Measurements from ENCODE around the gene POM121L2.

DNA sequence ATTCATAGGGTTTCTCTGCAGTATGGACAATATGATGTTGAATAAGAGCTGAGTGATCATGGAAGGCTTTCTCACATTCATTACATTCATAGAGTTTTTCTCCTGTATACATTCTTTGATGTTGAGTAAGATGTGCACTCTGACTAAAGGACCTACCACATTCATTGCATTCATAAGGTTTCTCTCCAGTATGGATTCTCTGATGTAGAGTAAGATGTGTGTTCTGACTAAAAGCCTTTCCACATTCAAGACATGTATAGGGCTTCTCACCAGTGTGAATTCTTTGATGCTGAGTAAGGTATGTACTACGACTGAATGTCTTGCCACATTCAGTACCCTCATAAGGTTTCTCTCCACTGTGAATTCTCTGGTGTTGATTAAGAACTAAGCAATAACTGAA lies 47.2 kb upstream of the POM121L2 start:
- TF ChIP-seq EZH2phosphoT487 (IDR thresholded peaks at IDR 0.05; ENCODE audit: borderline replicate concordance): no peak
- TF ChIP-seq ZFX (IDR thresholded peaks at IDR 0.05): no peak
- TF ChIP-seq POLR2AphosphoS5 (IDR thresholded peaks at IDR 0.05; ENCODE audit: low read depth, low read length): no peak
- TF ChIP-seq, protein P1, sequence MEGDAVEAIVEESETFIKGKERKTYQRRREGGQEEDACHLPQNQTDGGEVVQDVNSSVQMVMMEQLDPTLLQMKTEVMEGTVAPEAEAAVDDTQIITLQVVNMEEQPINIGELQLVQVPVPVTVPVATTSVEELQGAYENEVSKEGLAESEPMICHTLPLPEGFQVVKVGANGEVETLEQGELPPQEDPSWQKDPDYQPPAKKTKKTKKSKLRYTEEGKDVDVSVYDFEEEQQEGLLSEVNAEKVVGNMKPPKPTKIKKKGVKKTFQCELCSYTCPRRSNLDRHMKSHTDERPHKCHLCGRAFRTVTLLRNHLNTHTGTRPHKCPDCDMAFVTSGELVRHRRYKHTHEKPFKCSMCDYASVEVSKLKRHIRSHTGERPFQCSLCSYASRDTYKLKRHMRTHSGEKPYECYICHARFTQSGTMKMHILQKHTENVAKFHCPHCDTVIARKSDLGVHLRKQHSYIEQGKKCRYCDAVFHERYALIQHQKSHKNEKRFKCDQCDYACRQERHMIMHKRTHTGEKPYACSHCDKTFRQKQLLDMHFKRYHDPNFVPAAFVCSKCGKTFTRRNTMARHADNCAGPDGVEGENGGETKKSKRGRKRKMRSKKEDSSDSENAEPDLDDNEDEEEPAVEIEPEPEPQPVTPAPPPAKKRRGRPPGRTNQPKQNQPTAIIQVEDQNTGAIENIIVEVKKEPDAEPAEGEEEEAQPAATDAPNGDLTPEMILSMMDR (IDR thresholded peaks at IDR 0.05 in 2 of 3, conservative IDR thresholded peaks at IDR 0.05 in 1 of 3; ENCODE audit: borderline replicate concordance in 1 of 3, insufficient read depth in 1 of 3, low read depth in 2 of 3, low read length in 2 of 3): no peak
- no peak for TF ChIP-seq EZH2 (IDR thresholded peaks at IDR 0.05)
- TF ChIP-seq, protein P2, sequence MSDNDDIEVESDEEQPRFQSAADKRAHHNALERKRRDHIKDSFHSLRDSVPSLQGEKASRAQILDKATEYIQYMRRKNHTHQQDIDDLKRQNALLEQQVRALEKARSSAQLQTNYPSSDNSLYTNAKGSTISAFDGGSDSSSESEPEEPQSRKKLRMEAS (IDR thresholded peaks at IDR 0.05): no peak
- TF ChIP-seq POLR2A (IDR thresholded peaks at IDR 0.05; ENCODE audit: borderline replicate concordance, extremely low read depth, insufficient read depth, insufficient read length): no peak
- no peak for TF ChIP-seq FOSL1 (IDR thresholded peaks at IDR 0.05; ENCODE audit: low read depth)
- TF ChIP-seq, protein P3, sequence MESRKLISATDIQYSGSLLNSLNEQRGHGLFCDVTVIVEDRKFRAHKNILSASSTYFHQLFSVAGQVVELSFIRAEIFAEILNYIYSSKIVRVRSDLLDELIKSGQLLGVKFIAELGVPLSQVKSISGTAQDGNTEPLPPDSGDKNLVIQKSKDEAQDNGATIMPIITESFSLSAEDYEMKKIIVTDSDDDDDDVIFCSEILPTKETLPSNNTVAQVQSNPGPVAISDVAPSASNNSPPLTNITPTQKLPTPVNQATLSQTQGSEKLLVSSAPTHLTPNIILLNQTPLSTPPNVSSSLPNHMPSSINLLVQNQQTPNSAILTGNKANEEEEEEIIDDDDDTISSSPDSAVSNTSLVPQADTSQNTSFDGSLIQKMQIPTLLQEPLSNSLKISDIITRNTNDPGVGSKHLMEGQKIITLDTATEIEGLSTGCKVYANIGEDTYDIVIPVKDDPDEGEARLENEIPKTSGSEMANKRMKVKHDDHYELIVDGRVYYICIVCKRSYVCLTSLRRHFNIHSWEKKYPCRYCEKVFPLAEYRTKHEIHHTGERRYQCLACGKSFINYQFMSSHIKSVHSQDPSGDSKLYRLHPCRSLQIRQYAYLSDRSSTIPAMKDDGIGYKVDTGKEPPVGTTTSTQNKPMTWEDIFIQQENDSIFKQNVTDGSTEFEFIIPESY (IDR thresholded peaks at IDR 0.05; ENCODE audit: extremely low read depth, insufficient replicate concordance, low read length): no peak
- TF ChIP-seq, protein P4, sequence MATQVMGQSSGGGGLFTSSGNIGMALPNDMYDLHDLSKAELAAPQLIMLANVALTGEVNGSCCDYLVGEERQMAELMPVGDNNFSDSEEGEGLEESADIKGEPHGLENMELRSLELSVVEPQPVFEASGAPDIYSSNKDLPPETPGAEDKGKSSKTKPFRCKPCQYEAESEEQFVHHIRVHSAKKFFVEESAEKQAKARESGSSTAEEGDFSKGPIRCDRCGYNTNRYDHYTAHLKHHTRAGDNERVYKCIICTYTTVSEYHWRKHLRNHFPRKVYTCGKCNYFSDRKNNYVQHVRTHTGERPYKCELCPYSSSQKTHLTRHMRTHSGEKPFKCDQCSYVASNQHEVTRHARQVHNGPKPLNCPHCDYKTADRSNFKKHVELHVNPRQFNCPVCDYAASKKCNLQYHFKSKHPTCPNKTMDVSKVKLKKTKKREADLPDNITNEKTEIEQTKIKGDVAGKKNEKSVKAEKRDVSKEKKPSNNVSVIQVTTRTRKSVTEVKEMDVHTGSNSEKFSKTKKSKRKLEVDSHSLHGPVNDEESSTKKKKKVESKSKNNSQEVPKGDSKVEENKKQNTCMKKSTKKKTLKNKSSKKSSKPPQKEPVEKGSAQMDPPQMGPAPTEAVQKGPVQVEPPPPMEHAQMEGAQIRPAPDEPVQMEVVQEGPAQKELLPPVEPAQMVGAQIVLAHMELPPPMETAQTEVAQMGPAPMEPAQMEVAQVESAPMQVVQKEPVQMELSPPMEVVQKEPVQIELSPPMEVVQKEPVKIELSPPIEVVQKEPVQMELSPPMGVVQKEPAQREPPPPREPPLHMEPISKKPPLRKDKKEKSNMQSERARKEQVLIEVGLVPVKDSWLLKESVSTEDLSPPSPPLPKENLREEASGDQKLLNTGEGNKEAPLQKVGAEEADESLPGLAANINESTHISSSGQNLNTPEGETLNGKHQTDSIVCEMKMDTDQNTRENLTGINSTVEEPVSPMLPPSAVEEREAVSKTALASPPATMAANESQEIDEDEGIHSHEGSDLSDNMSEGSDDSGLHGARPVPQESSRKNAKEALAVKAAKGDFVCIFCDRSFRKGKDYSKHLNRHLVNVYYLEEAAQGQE (IDR thresholded peaks at IDR 0.05; ENCODE audit: low read depth): no peak
- TF ChIP-seq JUND (IDR thresholded peaks at IDR 0.05): no peak
- no peak for TF ChIP-seq RAD21 (IDR thresholded peaks at IDR 0.05; ENCODE audit: low read depth)
- TF ChIP-seq CEBPB (IDR thresholded peaks at IDR 0.05; ENCODE audit: low read depth): no peak
- no peak for TF ChIP-seq TCF7L2 (IDR thresholded peaks at IDR 0.05; ENCODE audit: borderline replicate concordance, extremely low read depth, insufficient read depth, insufficient read length)
